H1 (cell line): ENCODE results near the gene DMXL2. TPM values are rescaled to one million over a fixed set of nuclear protein-coding genes. Genes with fewer than 3 reads are reported as not detected.

Experiments
- CTCF ChIA-PET: fragments of 300-600 bp; sonication (Branson Sonifier 250); formaldehyde crosslinking; loops from one replicate; lab custom pipeline; 2021; ENCODE audit not compliant: partially characterized antibody; lab: Charles Lee
- POLR2A ChIA-PET: fragments of 300-600 bp; sonication (Branson Sonifier 250); formaldehyde crosslinking; loops from one replicate; lab custom pipeline; 2021; ENCODE audit warnings: inconsistent platforms; ENCODE audit not compliant: partially characterized antibody; lab: Charles Lee
- DNase-seq, 2 experiments: peaks; one replicate each; pipeline versions ENCODE4 v3.0.0 to v3.0.0-alpha.2; 2010 to 2022; ENCODE audit warnings: low spot score in 2 of 2, low read depth in 1 of 2, mixed read lengths in 1 of 2
- FAIRE-seq: peaks from 2 replicates; lab custom pipeline; 2011; peaks lifted over from hg19 to GRCh38; lab: Jason Lieb, UNC
- H2AFZ ChIP-seq: 2 replicates; pipeline ENCODE4 v1.8.1; 2012; ENCODE audit warnings: low read length, inconsistent platforms
- H2AK5ac ChIP-seq: 2 replicates; pipeline ENCODE4 v1.6.1; 2013; ENCODE audit warnings: low read depth, low read length
- H2BK120ac ChIP-seq: replicated peaks from 2 replicates; pipeline ENCODE3; 2013; ENCODE audit warnings: low read depth, low read length, inconsistent platforms
- H2BK12ac ChIP-seq: 2 replicates; pipeline ENCODE4 v1.6.1; 2013; ENCODE audit warnings: low read depth, low read length
- H2BK15ac ChIP-seq: 2 replicates; pipeline ENCODE4 v1.6.1; 2013; ENCODE audit warnings: low read length
- H2BK20ac ChIP-seq: 2 replicates; pipeline ENCODE4 v1.6.1; 2013; ENCODE audit warnings: low read length
- H2BK5ac ChIP-seq: 2 replicates; pipeline ENCODE4 v1.6.1; 2013; ENCODE audit warnings: low read depth, low read length
- H3K14ac ChIP-seq: 2 replicates; pipeline ENCODE4 v1.6.1; 2013; ENCODE audit warnings: inconsistent platforms; ENCODE audit not compliant: insufficient read length
- H3K18ac ChIP-seq: 2 replicates; pipeline ENCODE4 v1.6.1; 2013; ENCODE audit warnings: low read length; ENCODE audit errors: extremely low read depth
- H3K23ac ChIP-seq: 2 replicates; pipeline ENCODE4 v1.6.1; 2013; ENCODE audit warnings: inconsistent platforms; ENCODE audit not compliant: insufficient read length
- H3K23me2 ChIP-seq: 2 replicates; pipeline ENCODE4 v1.6.1; 2013; ENCODE audit warnings: low read depth, low read length
- H3K27ac ChIP-seq: 2 replicates; pipeline ENCODE4 v1.6.1; 2011; ENCODE audit warnings: low read depth, low read length, inconsistent platforms
- H3K27me3 ChIP-seq, 4 experiments: replicated peaks in 1 of 4; 1 replicate in 1 of 4; 2 replicates in 3 of 4; pipeline versions ENCODE4 v1.6.1 to v1.8.1; 2011 to 2013; ENCODE audit warnings: low read length in 3 of 4, mild to moderate bottlenecking in 3 of 4, inconsistent platforms in 2 of 4, mixed read lengths in 2 of 4, moderate library complexity in 1 of 4; ENCODE audit not compliant: control insufficient read depth in 3 of 4, insufficient read depth in 3 of 4; ENCODE audit errors: extremely low read depth in 1 of 4
- H3K36me3 ChIP-seq, 4 experiments: 2 replicates each; pipeline versions ENCODE4 v1.6.1 to v1.8.1; 2011 to 2013; ENCODE audit warnings: mild to moderate bottlenecking in 4 of 4, low read length in 3 of 4, moderate library complexity in 2 of 4, control low read depth in 1 of 4, inconsistent platforms in 1 of 4; ENCODE audit not compliant: insufficient read depth in 4 of 4, control insufficient read depth in 2 of 4
- H3K4ac ChIP-seq: replicated peaks from 2 replicates; pipeline ENCODE3; 2013; ENCODE audit warnings: low read length, low read depth, mixed read lengths, inconsistent platforms; ENCODE audit not compliant: insufficient read length
- H3K4me1 ChIP-seq, 4 experiments: replicated peaks in 1 of 4; 1 replicate in 1 of 4; 2 replicates in 3 of 4; pipeline versions ENCODE4 v1.6.1 to v1.8.1; 2011 to 2013; ENCODE audit warnings: low read length in 3 of 4, inconsistent platforms in 2 of 4, mixed read lengths in 1 of 4; ENCODE audit not compliant: insufficient read depth in 4 of 4, control insufficient read depth in 3 of 4
- H3K4me2 ChIP-seq, 2 experiments: 2 replicates each; pipeline versions ENCODE4 v1.6.1 to v1.8.1; 2011 to 2013; ENCODE audit warnings: low read depth in 2 of 2, low read length in 2 of 2, control low read depth in 1 of 2, inconsistent platforms in 1 of 2, mild to moderate bottlenecking in 1 of 2; ENCODE audit not compliant: insufficient read depth in 1 of 2
- H3K4me3 ChIP-seq, 4 experiments: fragments of 200-600, 300-600 bp in 1 of 4; sonication (generic), shearing (Covaris generic), sonication (Bioruptor Twin) in 1 of 4; 2 replicates each; pipeline versions ENCODE4 v1.5.1 to v1.8.1; 2011 to 2016; ENCODE audit warnings: low read length in 4 of 4, low read depth in 3 of 4, control low read depth in 2 of 4, inconsistent platforms in 2 of 4, mild to moderate bottlenecking in 2 of 4, mixed read lengths in 1 of 4, moderate library complexity in 1 of 4; ENCODE audit not compliant: insufficient read depth in 2 of 4; ENCODE audit errors: extremely low read depth in 1 of 4
- H3K56ac ChIP-seq: replicated peaks from 2 replicates; pipeline ENCODE3; 2013; ENCODE audit warnings: low read depth, mild to moderate bottlenecking, mixed read lengths, low read length, inconsistent platforms; ENCODE audit not compliant: insufficient read length
- H3K79me1 ChIP-seq: 2 replicates; pipeline ENCODE4 v1.6.1; 2013; ENCODE audit warnings: low read depth, low read length, control low read depth
- H3K79me2 ChIP-seq, 2 experiments: 2 replicates each; pipeline versions ENCODE4 v1.6.1 to v1.8.1; 2012 to 2013; ENCODE audit warnings: low read length in 2 of 2, mild to moderate bottlenecking in 2 of 2, inconsistent platforms in 1 of 2; ENCODE audit not compliant: insufficient read depth in 2 of 2, control insufficient read depth in 1 of 2
- H3K9ac ChIP-seq, 4 experiments: replicated peaks in 1 of 4; 1 replicate in 1 of 4; 2 replicates in 3 of 4; pipeline versions ENCODE4 v1.6.1 to v1.8.1; 2011 to 2013; ENCODE audit warnings: low read depth in 3 of 4, low read length in 3 of 4, control low read depth in 2 of 4, mild to moderate bottlenecking in 2 of 4, moderate library complexity in 2 of 4, inconsistent platforms in 1 of 4; ENCODE audit errors: extremely low read depth in 1 of 4
- H3K9me3 ChIP-seq, 2 experiments: 2 replicates each; pipeline versions ENCODE4 v1.6.1 to v1.8.1; 2012 to 2013; ENCODE audit warnings: mild to moderate bottlenecking in 2 of 2, moderate library complexity in 2 of 2, control low read depth in 1 of 2, inconsistent platforms in 1 of 2, low read depth in 1 of 2, low read length in 1 of 2, mixed read lengths in 1 of 2; ENCODE audit not compliant: insufficient read depth in 2 of 2
- H4K20me1 ChIP-seq, 2 experiments: replicated peaks in 1 of 2; 2 replicates each; pipeline versions ENCODE3 to v1.8.1; 2011 to 2013; ENCODE audit warnings: inconsistent platforms in 2 of 2, low read length in 2 of 2, mild to moderate bottlenecking in 1 of 2; ENCODE audit not compliant: insufficient read depth in 2 of 2, control insufficient read depth in 1 of 2
- H4K5ac ChIP-seq: 2 replicates; pipeline ENCODE4 v1.6.1; 2013; ENCODE audit warnings: low read length, low read depth, mixed read lengths, inconsistent platforms; ENCODE audit not compliant: insufficient read length
- H4K8ac ChIP-seq: 2 replicates; pipeline ENCODE4 v1.8.0; 2013; ENCODE audit warnings: mild to moderate bottlenecking, moderate library complexity, low read length, inconsistent platforms; ENCODE audit not compliant: insufficient read depth; ENCODE audit errors: extremely low read depth
- H4K91ac ChIP-seq: replicated peaks from 2 replicates; pipeline ENCODE3; 2013; ENCODE audit warnings: low read length, mixed read lengths, inconsistent platforms; ENCODE audit not compliant: insufficient read length
- BCL11A ChIP-seq, 2 experiments: IDR thresholded peaks; one replicate each; pipeline ENCODE4 v1.6.1; 2011; ENCODE audit warnings: low read depth in 2 of 2, low read length in 2 of 2, mild to moderate bottlenecking in 2 of 2
- CEBPB ChIP-seq: IDR thresholded peaks from 2 replicates; pipeline ENCODE4 v1.6.1; 2012; ENCODE audit warnings: low read depth, low read length
- CHD1 ChIP-seq: IDR thresholded peaks from 2 replicates; pipeline ENCODE4 v1.6.1; 2012; ENCODE audit warnings: low read depth, low read length, improper control_type of control experiment
- CHD2 ChIP-seq: IDR thresholded peaks from 2 replicates; pipeline ENCODE4 v1.6.1; 2012; ENCODE audit warnings: low read length, improper control_type of control experiment
- EGR1 ChIP-seq: IDR thresholded peaks from 2 replicates; pipeline ENCODE4 v1.6.1; 2011; ENCODE audit warnings: low read depth, low read length, borderline replicate concordance
- GABPA ChIP-seq: IDR thresholded peaks from 2 replicates; pipeline ENCODE4 v1.6.1; 2011; ENCODE audit warnings: mild to moderate bottlenecking, low read length, moderate library complexity, borderline replicate concordance; ENCODE audit not compliant: insufficient read depth
- POU5F1 ChIP-seq: IDR thresholded peaks from 2 replicates; pipeline ENCODE4 v1.6.1; 2011; ENCODE audit warnings: low read depth, mild to moderate bottlenecking, low read length, moderate library complexity
- RBBP5 ChIP-seq: IDR thresholded peaks from 2 replicates; pipeline ENCODE4 v1.7.1; 2012; ENCODE audit warnings: low read depth, mild to moderate bottlenecking, inconsistent platforms, low read length, moderate library complexity, borderline replicate concordance
- SIRT6 ChIP-seq: IDR thresholded peaks from one replicate; pipeline ENCODE4 v1.7.1; 2012; ENCODE audit warnings: low read length, inconsistent platforms
- SIX5 ChIP-seq: IDR thresholded peaks from 2 replicates; pipeline ENCODE4 v1.6.1; 2011; ENCODE audit warnings: mild to moderate bottlenecking, low read depth, low read length
- TCF12 ChIP-seq: IDR thresholded peaks from 2 replicates; pipeline ENCODE4 v1.6.1; 2011; ENCODE audit warnings: low read depth, mild to moderate bottlenecking, low read length
- TEAD4 ChIP-seq: IDR thresholded peaks from 2 replicates; pipeline ENCODE4 v1.6.1; 2012; ENCODE audit warnings: low read depth, low read length, inconsistent platforms, mixed read lengths
- ZNF274 ChIP-seq: IDR thresholded peaks from 2 replicates; pipeline ENCODE4 v1.7.0; 2012; ENCODE audit warnings: low read length, borderline replicate concordance; ENCODE audit errors: extremely low read depth
- WGBS, 2 experiments: shearing (Covaris generic) in 1 of 2; methylation state at CpG; one replicate each; pipeline versions ENCODE4 v1.1.6 to v1.1.7; 2013 to 2015; ENCODE audit warnings: low lambda C conversion rate in 2 of 2, mixed read lengths in 2 of 2, inconsistent platforms in 1 of 2, low coverage in 1 of 2, missing lambda C conversion rate in 1 of 2; ENCODE audit not compliant: insufficient replicate concordance in 2 of 2, insufficient coverage in 1 of 2, insufficient read length in 1 of 2; ENCODE audit errors: extremely low coverage in 1 of 2, missing lambda C conversion rate in 1 of 2; 5-methylcytosine and 5-hydroxymethylcytosine counted together
- polyA plus RNA-seq, 7 experiments: library from polyadenylated mRNA; depleted of rRNA in 3 of 7; stranded (reverse) in 5 of 7; unstranded in 2 of 7; fragments of >200 nt in 5 of 7; fragments of 200-250 nt in 2 of 7; gene quantifications; 1 replicate in 5 of 7; 2 replicates in 1 of 7; 4 replicates in 1 of 7; pipeline versions ENCODE4 v1.2.1 to v1.2.3, GENCODE V29; 2011 to 2013; ENCODE audit warnings: missing spikeins in 2 of 7, mixed read lengths in 2 of 7
- total RNA-seq: library from RNA; stranded (reverse); fragmentation: NEBNext Ultra II Directional; extraction: Animal tissue kit (Norgen Biotek cat#: 25700); gene quantifications from 2 replicates; pipeline ENCODE4 v1.2.1, GENCODE V29; 2021
- TF ChIP-seq, protein P1 (sequence below): IDR thresholded peaks from 2 replicates; pipeline ENCODE4 v1.6.1; 2012; ENCODE audit warnings: low read length, inconsistent platforms

The DMXL2 gene
- total and polyA plus RNA-seq, 2 of the 8 experiments (the other 6 are each of a cell fraction or from before 2014, with no cell fraction given): 9.5 to 10.6 TPM

DNA sequence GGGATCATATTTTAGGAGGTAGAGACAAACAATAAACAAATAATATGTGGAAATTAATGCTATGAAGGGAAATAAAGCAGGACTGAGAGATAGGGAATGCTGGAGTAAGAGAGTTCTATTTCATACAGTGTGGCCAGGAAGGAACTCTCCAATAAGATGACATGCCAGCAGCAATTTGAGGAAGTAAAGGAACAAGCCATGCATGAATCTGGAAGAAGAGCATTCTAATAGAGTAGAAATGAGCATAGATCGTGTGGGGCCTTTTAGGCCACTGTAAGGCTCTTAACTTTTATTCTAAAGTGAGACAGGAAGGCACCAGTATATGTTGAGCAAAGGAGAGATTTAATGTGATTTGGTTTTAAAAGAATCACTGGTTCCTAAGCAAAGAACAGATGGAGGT is 126.3 kb downstream of the DMXL2 start:
- DNase-seq (no peak), FAIRE-seq (no peak)
- Histone ChIP-seq H2BK120ac (no peak overlapping the region), H3K9ac (no peak overlapping the region), H3K4me1 (no peaks in the 10 kb centered on the region), H2BK20ac (no peak overlapping the region), H3K4ac (no peak overlapping the region), H2BK5ac (no peak overlapping the region), H3K4me3 (no peak overlapping the region), H2AK5ac (no peak overlapping the region), H3K27ac (no peak overlapping the region), H3K56ac (no peak overlapping the region), H2AFZ (no peak overlapping the region), H4K20me1 (no peaks in the 10 kb centered on the region), H4K5ac (no peak overlapping the region), H4K8ac (no peak overlapping the region), H3K18ac (no peak overlapping the region), H3K14ac (no peak overlapping the region), H4K91ac (no peak overlapping the region), H3K23me2 (no peaks in the 10 kb centered on the region), H3K9me3 (no peaks in the 10 kb centered on the region), H2BK12ac (no peak overlapping the region), H3K36me3 (no peaks in the 10 kb centered on the region), H3K27me3 (no peaks in the 10 kb centered on the region), H3K79me1 (no peaks in the 10 kb centered on the region), H3K23ac (no peak overlapping the region), H3K4me2 (no peak overlapping the region), H3K79me2 (no peaks in the 10 kb centered on the region), H2BK15ac (no peak overlapping the region)
- POLR2A ChIA-PET: interaction anchor here (0.6 kb wide), 1 partner anchor 1080 kb away, joined by 3 read pairs; no protein-coding TSS in a partner anchor
- 100% methylated on average over 1 of the region's 1 CpG; no CpG with 5 or more reads in 1 of the 2 experiments for WGBS, 2 experiments
- CTCF ChIA-PET: interaction anchor here (4.8 kb wide), 1 partner anchor 93 kb away, joined by 51 read pairs; no protein-coding TSS in a partner anchor
- TF ChIP-seq SIRT6 (no peak), EGR1 (no peak), BCL11A (IDR thresholded peaks at IDR 0.05; ENCODE audit: low read depth in 2 of 2, low read length in 2 of 2) (no peak), TCF12 (no peak), CHD2 (no peak), GABPA (no peak), SIX5 (no peak), RBBP5 (no peak), POU5F1 (no peak), TEAD4 (no peak), CEBPB (no peak), CHD1 (no peak), ZNF274 (no peak)
- TF ChIP-seq, protein P1, sequence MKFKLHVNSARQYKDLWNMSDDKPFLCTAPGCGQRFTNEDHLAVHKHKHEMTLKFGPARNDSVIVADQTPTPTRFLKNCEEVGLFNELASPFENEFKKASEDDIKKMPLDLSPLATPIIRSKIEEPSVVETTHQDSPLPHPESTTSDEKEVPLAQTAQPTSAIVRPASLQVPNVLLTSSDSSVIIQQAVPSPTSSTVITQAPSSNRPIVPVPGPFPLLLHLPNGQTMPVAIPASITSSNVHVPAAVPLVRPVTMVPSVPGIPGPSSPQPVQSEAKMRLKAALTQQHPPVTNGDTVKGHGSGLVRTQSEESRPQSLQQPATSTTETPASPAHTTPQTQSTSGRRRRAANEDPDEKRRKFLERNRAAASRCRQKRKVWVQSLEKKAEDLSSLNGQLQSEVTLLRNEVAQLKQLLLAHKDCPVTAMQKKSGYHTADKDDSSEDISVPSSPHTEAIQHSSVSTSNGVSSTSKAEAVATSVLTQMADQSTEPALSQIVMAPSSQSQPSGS: no peak
